Stimulated activated CD8-positive, alpha-beta memory T cell treated with anti-CD3 and anti-CD28 coated beads, Interleukin-4, amount 100 ng/mL, for 24 hours (primary cell): Measurements from ENCODE around the gene TMTC2.
A peak's percentile ranks its signal among the peaks of the same experiment; 100 is the strongest.

ENCODE experiments used
- DNase-seq: peaks from one replicate; pipeline ENCODE4 v3.0.0-alpha.2; 2020; ENCODE audit warnings: low read depth

TMTC2 gene

GRCh38 chr12:82686168-82687020, at the start of gene TMTC2:
TSS of gene TMTC2 (plus strand) at chr12:82686906.
- peak; percentile 86 for DNase-seq

DNA sequence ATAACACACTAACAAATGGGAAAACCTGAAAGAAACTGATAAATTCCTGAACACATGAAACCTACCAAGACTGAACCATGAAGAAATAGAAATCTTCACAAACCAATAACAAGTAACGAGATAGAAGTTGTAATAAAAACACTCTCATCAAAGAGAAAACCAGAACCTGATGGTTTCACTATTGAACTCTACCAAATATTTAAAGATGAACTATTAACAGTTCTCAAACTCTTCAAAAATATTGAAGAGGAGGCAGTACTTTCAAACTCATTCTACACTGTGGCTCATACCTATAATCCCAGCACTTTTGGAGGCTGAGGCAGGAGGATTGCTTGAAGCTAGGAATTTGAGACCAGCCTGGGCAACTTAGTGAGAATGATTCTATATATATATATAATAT, 48.4 kb upstream of the TMTC2 start:
- no peak for DNase-seq

DNA sequence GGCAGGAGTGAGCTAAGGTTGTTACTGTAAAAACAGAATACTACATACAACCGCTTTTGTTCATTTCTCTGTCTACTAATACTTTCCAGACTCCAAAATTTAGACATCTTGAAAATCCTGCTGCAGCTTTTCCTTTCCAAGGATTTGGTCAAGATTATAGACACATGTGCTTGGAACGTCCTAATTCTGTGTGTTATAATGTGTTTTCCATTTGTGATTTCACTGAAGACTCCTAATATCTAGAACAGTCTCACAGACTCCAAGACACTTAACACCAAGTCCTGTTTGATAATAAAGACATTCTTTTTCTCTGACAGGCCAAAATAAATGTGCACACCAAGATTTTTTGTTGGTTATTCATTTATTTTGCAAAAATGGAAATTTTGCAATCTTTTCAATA, 41.8 kb upstream of the TMTC2 start:
- no peak for DNase-seq

- no peak for DNase-seq
These were observed 41.3 kb upstream of the TMTC2 start for GRCh38 chr12:82645414-82645813.

DNA sequence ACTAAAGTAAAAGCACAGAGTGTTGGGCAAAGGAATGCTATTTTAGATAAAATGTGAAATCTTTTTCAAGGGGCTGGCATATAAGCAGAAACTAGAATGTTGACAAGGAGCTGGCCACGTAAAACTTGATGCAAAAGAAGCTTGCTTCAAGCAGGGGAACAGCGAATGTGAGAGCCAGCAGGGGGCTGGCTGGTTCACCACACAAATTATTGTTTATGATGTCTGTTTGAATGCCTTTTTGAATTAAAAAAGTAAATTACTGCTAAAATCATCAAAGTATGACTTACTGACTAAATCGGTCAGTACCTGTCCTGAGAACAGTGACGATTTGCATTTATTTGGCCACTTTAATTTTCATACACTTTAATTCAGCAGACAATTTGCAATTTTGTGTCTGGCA, 38.9 kb upstream of the TMTC2 start:
- no peak for DNase-seq

GRCh38 chr12:82648259-82648909, 38.3 kb upstream of the TMTC2 start:
- DNase-seq = no peak

GRCh38 chr12:82650627-82651337, 35.9 kb upstream of the TMTC2 start:
- no peak for DNase-seq

DNA sequence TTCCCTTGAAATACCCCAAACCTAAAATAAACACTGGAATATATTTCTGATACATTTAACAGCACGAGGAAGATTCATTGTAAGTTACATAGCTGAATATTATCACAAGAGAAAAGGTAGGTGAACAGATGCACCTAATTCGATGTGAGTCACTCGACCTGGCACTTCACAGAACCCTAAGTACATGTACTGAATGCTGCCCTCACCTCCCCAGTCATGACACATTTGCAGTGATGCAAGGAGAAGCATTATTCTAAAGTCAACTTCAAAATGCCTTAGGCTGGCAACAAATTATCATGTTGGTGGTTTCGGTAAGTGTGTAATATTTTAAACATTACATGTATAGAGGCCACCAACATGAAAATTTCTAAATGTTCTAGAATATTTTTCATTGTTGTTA, 35.2 kb upstream of the TMTC2 start:
- no peak for DNase-seq

DNA sequence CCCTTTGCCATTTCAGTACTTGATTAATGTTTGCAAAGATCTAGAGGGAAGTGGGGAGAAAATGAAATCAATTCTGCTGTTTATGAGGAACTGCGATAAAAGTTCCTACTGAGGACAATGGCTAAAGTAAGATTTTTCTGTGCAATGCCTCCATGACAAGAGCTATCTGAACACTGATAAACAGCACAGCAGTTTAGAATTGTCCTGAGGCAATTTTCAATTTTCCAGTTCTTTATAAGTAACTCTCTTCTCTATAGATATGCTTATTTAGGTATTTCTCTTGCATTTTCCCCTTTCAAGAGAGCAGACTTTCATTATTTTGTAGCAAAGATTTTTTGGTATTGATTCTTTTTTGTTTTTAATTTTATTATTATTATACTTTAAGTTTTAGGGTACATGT, 34.6 kb upstream of the TMTC2 start:
- DNase-seq = no peak

- no peak for DNase-seq
These were observed 31.0 kb upstream of the TMTC2 start for GRCh38 chr12:82655751-82656150.

- no peak for DNase-seq
These were observed 27.1 kb upstream of the TMTC2 start for GRCh38 chr12:82659343-82660207.

- DNase-seq = no peak
These were observed 26.0 kb upstream of the TMTC2 start for GRCh38 chr12:82660541-82661325.

- no peak for DNase-seq
These were observed 22.8 kb upstream of the TMTC2 start for GRCh38 chr12:82663893-82664292.

- DNase-seq = no peak
These were observed 21.4 kb upstream of the TMTC2 start for GRCh38 chr12:82665142-82665923.

DNA sequence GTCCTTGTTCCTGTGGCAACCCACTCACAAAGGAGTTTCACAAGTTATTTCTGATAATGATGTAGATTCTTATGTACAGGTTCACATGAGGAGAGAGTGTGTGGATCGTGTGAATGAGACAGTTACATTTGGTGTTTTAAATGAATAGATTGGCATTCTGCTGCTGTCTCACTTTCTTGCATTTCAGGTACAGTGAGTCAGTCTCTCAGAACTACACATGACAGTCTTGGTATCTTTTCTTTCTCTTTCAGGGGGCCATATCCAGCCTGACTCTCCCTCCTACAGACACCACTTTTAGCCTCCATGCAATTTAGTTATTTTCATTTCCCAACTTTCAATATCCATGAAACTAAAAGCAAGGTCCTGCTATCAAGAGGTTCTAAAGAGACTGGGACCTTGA, 19.9 kb upstream of the TMTC2 start:
- no peak for DNase-seq

- DNase-seq = no peak
These were observed 15.0 kb upstream of the TMTC2 start for GRCh38 chr12:82671673-82672195.

DNA sequence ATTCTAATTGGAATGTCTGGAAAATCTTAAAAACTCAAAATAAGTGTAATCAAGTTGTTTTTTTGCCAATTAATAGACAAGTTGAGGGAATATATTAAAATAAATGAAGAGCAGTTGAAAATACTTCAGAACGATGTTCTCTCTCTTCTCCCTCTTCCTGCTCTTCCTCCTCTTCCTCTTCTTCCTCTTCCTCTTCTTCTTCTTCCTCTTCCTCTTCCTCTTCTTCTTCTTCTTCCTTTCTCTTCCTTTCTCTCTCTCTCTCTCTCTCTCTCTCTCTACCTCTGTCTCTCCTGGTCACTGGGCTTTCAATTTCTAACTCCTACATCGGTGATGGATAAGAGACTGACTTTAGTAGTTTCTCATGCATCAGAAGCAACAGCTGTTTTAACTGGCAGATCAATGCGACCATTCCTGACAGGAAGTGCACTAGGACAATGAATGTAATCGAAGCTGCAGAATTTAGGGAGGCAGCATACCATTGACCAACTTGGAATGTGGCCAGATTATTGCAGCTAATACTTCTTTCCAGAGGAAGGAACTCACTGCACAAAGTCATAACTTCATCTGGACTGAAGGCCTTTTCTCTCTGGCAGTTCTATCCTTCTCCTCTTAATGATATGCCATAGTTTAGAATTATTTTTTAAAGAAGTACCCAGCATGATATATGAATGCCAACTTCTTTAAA, 13.8 kb upstream of the TMTC2 start:
- DNase-seq = no peak

- DNase-seq = no peak
These were observed 13.0 kb upstream of the TMTC2 start for GRCh38 chr12:82673698-82674097.

DNA sequence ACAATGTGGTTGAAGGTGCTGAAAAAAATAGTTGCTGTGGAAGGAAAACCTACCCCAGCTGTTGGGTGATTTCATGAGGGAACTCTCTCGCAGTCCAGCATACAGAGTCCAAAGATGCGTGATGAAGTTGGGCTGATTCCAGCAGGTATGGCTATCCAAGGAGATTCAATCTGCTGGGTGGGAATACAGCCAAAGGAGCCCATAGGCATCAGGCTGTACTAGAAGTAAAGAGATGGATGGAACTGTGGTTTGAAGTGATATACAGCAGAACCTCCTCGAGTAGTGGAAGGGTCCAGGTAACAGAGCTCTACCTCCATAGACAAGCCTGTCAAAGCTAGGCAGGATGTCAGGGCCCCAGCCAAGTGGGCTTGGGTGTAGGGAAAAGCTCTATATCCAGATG, 11.5 kb upstream of the TMTC2 start:
- DNase-seq = no peak

GRCh38 chr12:82682326-82682725, 4.4 kb upstream of the TMTC2 start:
- DNase-seq = no peak
